ENCODE data around the gene BANF1. TPM values are rescaled to one million over a fixed set of nuclear protein-coding genes. Genes with fewer than 3 reads are reported as not detected.

Gene BANF1
- total RNA-seq = 109 and 139 TPM in 2 replicates

GRCh38 chr11:66001942-66002647 lies at the start of gene BANF1, which contains the start of gene EIF1AD:
Gene BANF1 (plus strand): TSS chr11:66002503. CDS start chr11:66003251, 748 bp downstream.
Gene EIF1AD (minus strand): TSS chr11:66002157. CDS start chr11:66000389, 1,768 bp downstream.

GRCh38 chr11:65961267-65962140 lies 40.8 kb upstream of the BANF1 start, which contains the start of gene SART1:
Gene SART1 (plus strand): TSS chr11:65961734. CDS start chr11:65961781, 47 bp downstream.

GRCh38 chr11:66011785-66012303 lies 9.5 kb downstream of the BANF1 start, which contains the start of gene CST6:
Gene CST6 (plus strand): TSS chr11:66012008. CDS start chr11:66012045, 37 bp downstream.

GRCh38 chr11:66026017-66026529 lies 23.8 kb downstream of the BANF1 start, which contains the start of gene CATSPER1:
Gene CATSPER1 (minus strand): TSS chr11:66026479. CDS start chr11:66026379, 100 bp downstream.

GRCh38 chr11:66048547-66049323 lies 46.4 kb downstream of the BANF1 start, which contains the start of gene GAL3ST3:
Gene GAL3ST3 (minus strand): TSS chr11:66049161. CDS start chr11:66045415, 3,746 bp downstream.

GRCh38 chr11:66051766-66052663 lies 49.7 kb downstream of the BANF1 start, which contains the start of gene SF3B2:
Gene SF3B2 (plus strand): TSS chr11:66052364. CDS start chr11:66052385, 21 bp downstream.

Other genes starting within 250 kb of the BANF1 start
- gene AP5B1, start 221.5 kb upstream of the BANF1 start, total RNA-seq = 10.8 and 11.3 TPM in 2 replicates
- not detected in 2 replicates for gene OVOL1, start 215.4 kb upstream of the BANF1 start, total RNA-seq
- gene SNX32, start 168.5 kb upstream of the BANF1 start, total RNA-seq = not detected in 2 replicates
- gene CFL1, start 144.3 kb upstream of the BANF1 start, total RNA-seq = 2,226 and 2,249 TPM in 2 replicates
- gene MUS81, start 142.1 kb upstream of the BANF1 start, total RNA-seq = 35.0 and 40.1 TPM in 2 replicates
- gene EFEMP2, start 129.7 kb upstream of the BANF1 start, total RNA-seq = 29.5 and 33.7 TPM in 2 replicates
- gene CTSW, start 122.7 kb upstream of the BANF1 start, total RNA-seq = 0.20 TPM in 1 of 2 replicates, not detected in the other
- 95.7 and 125 TPM in 2 replicates for gene FIBP, start 114.0 kb upstream of the BANF1 start, total RNA-seq
- gene CCDC85B, start 111.8 kb upstream of the BANF1 start, total RNA-seq = 258 and 273 TPM in 2 replicates
- 125 and 127 TPM in 2 replicates for gene FOSL1, start 102.1 kb upstream of the BANF1 start, total RNA-seq
- 18.9 and 19.7 TPM in 2 replicates for gene C11orf68, start 83.4 kb upstream of the BANF1 start, total RNA-seq
- gene DRAP1, start 83.1 kb upstream of the BANF1 start, total RNA-seq = 209 and 235 TPM in 2 replicates
- not detected in 2 replicates for gene TSGA10IP, start 57.0 kb upstream of the BANF1 start, total RNA-seq
- gene SART1, start 40.8 kb upstream of the BANF1 start, total RNA-seq = 32.7 and 43.3 TPM in 2 replicates
- 27.2 and 38.1 TPM in 2 replicates for gene EIF1AD, start 346 bp upstream of the BANF1 start, total RNA-seq
- gene CST6, start 9.5 kb downstream of the BANF1 start, total RNA-seq = 0.20 and 0.25 TPM in 2 replicates
- 0.47 TPM in 1 of 2 replicates, not detected in the other for gene CATSPER1, start 24.0 kb downstream of the BANF1 start, total RNA-seq
- gene GAL3ST3, start 46.7 kb downstream of the BANF1 start, total RNA-seq = not detected in 2 replicates
- gene SF3B2, start 49.9 kb downstream of the BANF1 start, total RNA-seq = 130 and 155 TPM in 2 replicates
- 18.0 and 19.3 TPM in 2 replicates for gene PACS1, start 67.8 kb downstream of the BANF1 start, total RNA-seq